Prostate gland (tissue), 2 donors: Measurements from ENCODE around the gene SERPINH1. TPM values are rescaled to one million over a fixed set of nuclear protein-coding genes. Genes with fewer than 3 reads are reported as not detected.

Experiments
- DNase-seq: peaks from one replicate; pipeline ENCODE4 v3.0.0-alpha.2; 2019; ENCODE audit warnings: low spot score
- H3K27ac ChIP-seq, 2 donors: fragments of 200-600 bp; sonication (generic); 2 replicates each; pipeline ENCODE4 v1.5.1; 2017 to 2019
- H3K27me3 ChIP-seq: fragments of 200-600 bp; sonication (generic); replicated peaks from 2 replicates; pipeline ENCODE4 v1.5.1; 2019; ENCODE audit not compliant: insufficient read depth
- H3K36me3 ChIP-seq, 2 donors: fragments of 200-600 bp; sonication (generic); 1 replicate in 1 of 2; 2 replicates in 1 of 2; pipeline versions ENCODE4 v1.5.1 to v1.8.1; 2017 to 2019
- H3K4me1 ChIP-seq: fragments of 200-600 bp; sonication (generic); replicated peaks from 2 replicates; pipeline ENCODE4 v1.5.1; 2019
- H3K4me3 ChIP-seq, 2 donors: fragments of 200-600 bp; sonication (generic); 2 replicates each; pipeline ENCODE4 v1.5.1; 2017 to 2019
- H3K9me3 ChIP-seq: fragments of 200-600 bp; sonication (generic); 2 replicates; pipeline ENCODE4 v1.5.1; 2017
- POLR2A ChIP-seq: fragments of 450-650 bp; IDR thresholded peaks from one replicate; pipeline ENCODE4 v1.6.1; 2016; ENCODE audit warnings: antibody characterized with exemption, mild to moderate bottlenecking
- POLR2AphosphoS5 ChIP-seq: sonication (generic); formaldehyde crosslinking; IDR thresholded peaks from one replicate; pipeline ENCODE4 v1.6.1; 2017; ENCODE audit warnings: antibody characterized with exemption
- WGBS: methylation state at CpG from one replicate; pipeline ENCODE4 v1.1.5; 2018; 5-methylcytosine and 5-hydroxymethylcytosine counted together
- intact Hi-C: fragments of 100-400 bp; cut with DNase I; formaldehyde crosslinking; loops from one replicate; pipeline ENCODE4 v1.14.2; 2022
- total RNA-seq, 2 donors: library from RNA; depleted of rRNA; stranded (reverse); fragments of >200 nt; gene quantifications; one replicate each; pipeline ENCODE4 v1.1.0, GENCODE V29; 2016
- TF ChIP-seq, protein P1 (sequence below), 4 experiments: fragments of 200-600 bp in 2 of 4; fragments of 450-650 bp in 2 of 4; sonication (generic) in 2 of 4; IDR thresholded peaks; 1 replicate in 3 of 4; 2 replicates in 1 of 4; pipeline ENCODE4 v1.5.1; 2016 to 2019; ENCODE audit warnings: antibody characterized with exemption in 4 of 4, mild to moderate bottlenecking in 2 of 4, moderate library complexity in 2 of 4

SERPINH1 gene
- total RNA-seq, 2 donors from 2014 or later: 123 to 189 TPM

GRCh38 chr11:75549370-75549958 is 12.6 kb upstream of the SERPINH1 start:
- Histone ChIP-seq H3K4me1 (no peaks in the 10 kb centered on the region), H3K27ac (no peak overlapping the region), H3K36me3 (no peaks in the 10 kb centered on the region), H3K27me3 (no peaks in the 10 kb centered on the region), H3K4me3 (no peak overlapping the region), H3K9me3 (no peaks in the 10 kb centered on the region)
- no peak for DNase-seq
- WGBS: 88% methylated on average over 5 of the region's 5 CpGs
- intact Hi-C loops: loop anchor here (2.0 to 5.0 kb wide), 2 partner anchors 25 to 318 kb away; no protein-coding TSS in a partner anchor
- TF ChIP-seq, protein P1, sequence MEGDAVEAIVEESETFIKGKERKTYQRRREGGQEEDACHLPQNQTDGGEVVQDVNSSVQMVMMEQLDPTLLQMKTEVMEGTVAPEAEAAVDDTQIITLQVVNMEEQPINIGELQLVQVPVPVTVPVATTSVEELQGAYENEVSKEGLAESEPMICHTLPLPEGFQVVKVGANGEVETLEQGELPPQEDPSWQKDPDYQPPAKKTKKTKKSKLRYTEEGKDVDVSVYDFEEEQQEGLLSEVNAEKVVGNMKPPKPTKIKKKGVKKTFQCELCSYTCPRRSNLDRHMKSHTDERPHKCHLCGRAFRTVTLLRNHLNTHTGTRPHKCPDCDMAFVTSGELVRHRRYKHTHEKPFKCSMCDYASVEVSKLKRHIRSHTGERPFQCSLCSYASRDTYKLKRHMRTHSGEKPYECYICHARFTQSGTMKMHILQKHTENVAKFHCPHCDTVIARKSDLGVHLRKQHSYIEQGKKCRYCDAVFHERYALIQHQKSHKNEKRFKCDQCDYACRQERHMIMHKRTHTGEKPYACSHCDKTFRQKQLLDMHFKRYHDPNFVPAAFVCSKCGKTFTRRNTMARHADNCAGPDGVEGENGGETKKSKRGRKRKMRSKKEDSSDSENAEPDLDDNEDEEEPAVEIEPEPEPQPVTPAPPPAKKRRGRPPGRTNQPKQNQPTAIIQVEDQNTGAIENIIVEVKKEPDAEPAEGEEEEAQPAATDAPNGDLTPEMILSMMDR (IDR thresholded peaks at IDR 0.05): no peak
- TF ChIP-seq POLR2AphosphoS5 (no peak), POLR2A (no peak)

DNA sequence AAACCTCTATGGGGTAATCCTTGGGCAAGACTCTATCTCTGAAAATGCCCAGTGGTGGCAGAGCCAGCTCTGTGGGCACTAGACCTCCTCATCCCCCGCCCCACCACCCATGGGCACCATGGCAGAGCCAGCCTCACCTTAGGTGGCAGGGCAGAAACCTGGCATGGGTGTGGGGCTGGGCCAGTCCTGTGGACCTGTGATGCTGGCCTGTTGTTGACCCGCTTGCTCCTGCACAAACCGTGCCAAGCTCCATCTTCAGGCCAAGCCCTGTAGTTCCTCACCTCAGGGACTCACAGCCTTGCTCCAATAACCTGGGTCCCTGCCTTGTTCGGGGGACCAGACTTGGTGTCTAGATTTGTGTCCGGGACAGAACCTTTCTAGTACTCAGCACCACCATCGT is 8.9 kb upstream of the SERPINH1 start:
- no peak overlapping the region for H3K27ac ChIP-seq
- TF ChIP-seq, protein P1 (IDR thresholded peaks at IDR 0.05): no peak
- TF ChIP-seq POLR2AphosphoS5 (no peak), POLR2A (no peak)
- H3K36me3 ChIP-seq: no peaks in the 10 kb centered on the region
- no peak for DNase-seq
- peaks cover 4% of the 10 kb centered on the region for H3K4me1 ChIP-seq
- H3K4me3 ChIP-seq: no peak overlapping the region
- intact Hi-C loops: no loop called here
- WGBS: 74% methylated on average over 5 of the region's 6 CpGs
- H3K27me3 ChIP-seq: no peaks in the 10 kb centered on the region
- H3K9me3 ChIP-seq: no peaks in the 10 kb centered on the region

GRCh38 chr11:75553889-75554257 is 8.2 kb upstream of the SERPINH1 start:
- H3K4me1 ChIP-seq: peaks cover 9% of the 10 kb centered on the region
- WGBS: 40% methylated on average over 1 of the region's 1 CpG
- no peak for DNase-seq
- intact Hi-C loops: no loop called here
- no peaks in the 10 kb centered on the region for H3K36me3 ChIP-seq
- no peaks in the 10 kb centered on the region for H3K27me3 ChIP-seq
- H3K9me3 ChIP-seq: no peaks in the 10 kb centered on the region
- TF ChIP-seq, protein P1 (IDR thresholded peaks at IDR 0.05): no peak
- TF ChIP-seq POLR2AphosphoS5 (no peak), POLR2A (no peak)
- H3K27ac ChIP-seq: peak overlapping the region; percentile 45 to 70
- H3K4me3 ChIP-seq: no peak overlapping the region

DNA sequence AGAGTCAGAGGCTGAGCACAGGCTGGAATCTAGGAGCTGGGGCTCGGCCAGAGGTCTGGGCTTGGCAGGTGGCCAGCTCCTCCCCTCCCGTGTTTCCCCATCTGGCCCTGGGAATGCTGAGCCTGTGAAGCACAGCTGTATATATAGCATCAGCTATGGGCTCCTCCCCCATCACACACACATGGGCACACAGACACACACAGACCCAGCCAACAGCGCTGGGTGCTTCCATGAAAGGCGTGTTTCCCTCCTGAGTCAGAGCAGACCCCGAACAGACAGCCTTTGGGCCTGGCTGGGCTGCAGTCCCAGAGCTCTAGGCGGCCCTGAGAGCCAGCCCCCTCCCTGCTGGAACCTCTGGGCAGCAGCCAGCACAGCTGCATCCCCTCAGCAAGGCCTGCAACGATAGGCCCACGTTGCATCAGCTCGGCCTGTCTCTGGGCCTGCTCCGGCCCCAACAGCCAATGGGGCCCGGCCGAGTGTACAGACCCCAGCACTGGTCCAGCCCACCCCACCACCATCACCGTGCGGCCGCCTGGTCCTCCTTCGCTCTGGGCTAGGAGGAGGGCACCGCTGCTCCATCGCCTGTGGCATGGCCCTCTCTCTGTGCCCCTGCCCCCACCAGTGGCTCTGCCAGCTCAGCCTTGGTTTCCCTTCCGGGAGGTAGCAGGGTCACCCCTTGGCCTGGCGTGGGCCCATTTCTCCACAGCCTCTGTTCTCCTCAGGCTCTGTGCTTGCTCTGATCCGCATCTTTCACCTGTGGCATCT is 7.6 kb upstream of the SERPINH1 start:
- intact Hi-C loops: no loop called here
- no peaks in the 10 kb centered on the region for H3K9me3 ChIP-seq
- DNase-seq: peak; percentile 19
- no peaks in the 10 kb centered on the region for H3K27me3 ChIP-seq
- TF ChIP-seq, protein P1 (IDR thresholded peaks at IDR 0.05): no peak
- peak; percentile 69 for TF ChIP-seq POLR2AphosphoS5
- peak overlapping the region; percentile 45 to 70 for H3K27ac ChIP-seq
- no peaks in the 10 kb centered on the region for H3K36me3 ChIP-seq
- H3K4me1 ChIP-seq: peaks cover 9% of the 10 kb centered on the region
- WGBS: 49% methylated on average over 21 of the region's 21 CpGs
- no peak overlapping the region for H3K4me3 ChIP-seq
